ENCODE measurements around the gene OR4F6. TPM values are rescaled to one million over a fixed set of nuclear protein-coding genes. Genes with fewer than 3 reads are reported as not detected.

The OR4F6 gene
- polyA plus RNA-seq, 1 donor from 2014 or later: not detected

- Mint-ChIP-seq H3K36me3 (peaks cover 2% of the 10 kb centered on the region), H3K27ac (no peak overlapping the region), H3K27me3 (no peaks in the 10 kb centered on the region), H3K4me1 (no peaks in the 10 kb centered on the region), H3K4me3 (no peak overlapping the region), H3K9me3 (peaks cover 0 to 2% (median 0%) of the 10 kb centered on the region in 3 donors)
Measured at GRCh38 chr15:101820781-101821180, 17.5 kb downstream of the OR4F6 start.

GRCh38 chr15:101827257-101827656 lies 23.9 kb downstream of the OR4F6 start:
- peaks cover 5% of the 10 kb centered on the region for H3K36me3 Mint-ChIP-seq
- no peak overlapping the region for H3K27ac Mint-ChIP-seq
- no peaks in the 10 kb centered on the region for H3K4me1 Mint-ChIP-seq
- H3K9me3 Mint-ChIP-seq: peaks cover 4 to 6% (median 5%) of the 10 kb centered on the region in 3 donors
- no peaks in the 10 kb centered on the region for H3K27me3 Mint-ChIP-seq
- no peak overlapping the region for H3K4me3 Mint-ChIP-seq

GRCh38 chr15:101828774-101829173 lies 25.5 kb downstream of the OR4F6 start:
- H3K4me1 Mint-ChIP-seq: no peaks in the 10 kb centered on the region
- H3K27ac Mint-ChIP-seq: no peak overlapping the region
- no peak overlapping the region for H3K4me3 Mint-ChIP-seq
- H3K36me3 Mint-ChIP-seq: peaks cover 3% of the 10 kb centered on the region
- H3K27me3 Mint-ChIP-seq: no peaks in the 10 kb centered on the region
- peaks cover 4 to 14% (median 6%) of the 10 kb centered on the region in 3 donors for H3K9me3 Mint-ChIP-seq

- Mint-ChIP-seq H3K4me1 (no peaks in the 10 kb centered on the region), H3K9me3 (peaks cover 0 to 3% (median 0%) of the 10 kb centered on the region in 3 donors), H3K36me3 (no peaks in the 10 kb centered on the region), H3K4me3 (no peak overlapping the region), H3K27ac (no peak overlapping the region), H3K27me3 (peaks cover 4% of the 10 kb centered on the region)
Measured at GRCh38 chr15:101841656-101842055, 38.3 kb downstream of the OR4F6 start.

- no peak overlapping the region for H3K4me3 Mint-ChIP-seq
- H3K27me3 Mint-ChIP-seq: peaks cover 3% of the 10 kb centered on the region
- H3K4me1 Mint-ChIP-seq: no peaks in the 10 kb centered on the region
- H3K36me3 Mint-ChIP-seq: no peaks in the 10 kb centered on the region
- H3K9me3 Mint-ChIP-seq: peaks cover 0 to 2% (median 0%) of the 10 kb centered on the region in 3 donors
- no peak overlapping the region for H3K27ac Mint-ChIP-seq
Measured at GRCh38 chr15:101844916-101845315, 41.6 kb downstream of the OR4F6 start.

- Mint-ChIP-seq H3K36me3 (peaks cover 2% of the 10 kb centered on the region), H3K27ac (no peak overlapping the region), H3K27me3 (no peaks in the 10 kb centered on the region), H3K4me3 (no peak overlapping the region), H3K9me3 (no peaks in the 10 kb centered on the region), H3K4me1 (no peaks in the 10 kb centered on the region)
Measured at GRCh38 chr15:101852356-101852755, 49.0 kb downstream of the OR4F6 start.

Other genes with a start within 250 kb of the OR4F6 start
- 30.5 TPM for gene TM2D3, start 151.1 kb upstream of the OR4F6 start, polyA plus RNA-seq
- 13.3 TPM for gene TARS3, start 79.0 kb upstream of the OR4F6 start, polyA plus RNA-seq
- not detected for gene OR4F15, start 8.7 kb downstream of the OR4F6 start, polyA plus RNA-seq